ENCODE measurements around the gene CDKAL1. TPM values are rescaled to one million over a fixed set of nuclear protein-coding genes. Genes with fewer than 3 reads are reported as not detected.

Gene CDKAL1
- total and polyA plus RNA-seq, 2 donors: 5.8 to 44.1 TPM

DNA sequence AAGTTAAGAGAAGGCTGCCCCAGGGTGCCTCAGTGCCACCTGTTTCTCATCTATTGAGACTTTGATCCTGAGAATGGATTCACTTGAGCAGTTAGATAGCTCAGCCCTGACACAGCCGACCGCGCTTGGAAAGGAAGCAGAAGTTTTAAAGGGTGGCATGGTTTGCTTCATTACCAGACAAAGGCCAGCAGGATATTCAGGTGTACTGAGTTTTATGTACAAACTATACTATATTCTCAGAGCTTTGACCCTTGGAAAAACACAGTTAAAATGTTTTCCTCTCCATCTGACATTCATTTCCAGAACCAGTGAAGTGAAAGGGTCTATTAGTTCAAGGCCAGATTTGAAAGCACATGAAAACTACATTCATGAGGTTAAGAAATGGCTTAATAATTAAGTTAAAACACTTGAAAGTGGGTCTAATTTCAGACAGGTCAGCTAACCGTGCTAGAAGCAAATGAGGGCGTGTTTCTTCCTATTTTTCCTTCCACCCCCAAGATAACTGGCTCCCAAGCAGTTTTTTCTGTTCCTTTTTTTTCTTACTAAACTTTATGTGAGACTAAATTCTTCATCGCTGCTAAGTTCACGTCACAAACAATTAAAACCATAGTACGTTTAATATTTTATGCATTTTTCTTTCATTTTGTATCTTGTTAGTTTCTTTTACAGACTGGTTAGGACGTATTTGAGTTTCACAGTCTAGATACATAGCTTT is 674.0 kb downstream of the CDKAL1 start:
- Histone ChIP-seq H3K4me1 (ENCODE audit: insufficient read depth) (no peaks in the 10 kb centered on the region), H3K27ac (ENCODE audit: low read depth) (no peak overlapping the region), H3K4me3 (ENCODE audit: low read depth, low read length) (no peak overlapping the region), H3K36me3 (ENCODE audit: insufficient read depth) (no peaks in the 10 kb centered on the region)
- DNase-seq (ENCODE audit: extremely low spot score): no peak
- 81% methylated on average over 9 of the region's 9 CpGs for WGBS

DNA sequence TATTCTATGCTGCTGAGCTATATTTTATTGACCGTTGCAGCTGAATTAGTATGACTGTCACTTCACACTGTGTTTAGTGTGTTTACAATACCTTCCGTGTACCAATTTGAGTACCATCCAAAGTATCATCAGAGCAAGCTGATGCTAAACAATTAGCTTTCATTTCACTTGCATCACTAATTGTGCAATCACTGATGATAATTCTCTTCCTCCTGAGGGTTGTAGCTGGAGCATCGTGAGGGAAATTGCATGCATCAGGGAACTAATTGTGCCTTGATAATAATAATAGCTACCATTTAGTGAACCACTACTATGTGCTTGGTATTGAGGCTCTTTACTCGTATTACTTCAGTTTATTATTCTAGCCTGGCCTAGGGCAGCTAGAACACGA is 674.5 kb downstream of the CDKAL1 start:
- Histone ChIP-seq H3K36me3 (ENCODE audit: insufficient read depth) (no peaks in the 10 kb centered on the region), H3K27ac (ENCODE audit: low read depth) (no peak overlapping the region), H3K4me1 (ENCODE audit: insufficient read depth) (no peaks in the 10 kb centered on the region), H3K4me3 (ENCODE audit: low read depth, low read length) (no peak overlapping the region)
- DNase-seq (ENCODE audit: extremely low spot score): no peak
- 80% methylated on average over 5 of the region's 5 CpGs for WGBS

DNA sequence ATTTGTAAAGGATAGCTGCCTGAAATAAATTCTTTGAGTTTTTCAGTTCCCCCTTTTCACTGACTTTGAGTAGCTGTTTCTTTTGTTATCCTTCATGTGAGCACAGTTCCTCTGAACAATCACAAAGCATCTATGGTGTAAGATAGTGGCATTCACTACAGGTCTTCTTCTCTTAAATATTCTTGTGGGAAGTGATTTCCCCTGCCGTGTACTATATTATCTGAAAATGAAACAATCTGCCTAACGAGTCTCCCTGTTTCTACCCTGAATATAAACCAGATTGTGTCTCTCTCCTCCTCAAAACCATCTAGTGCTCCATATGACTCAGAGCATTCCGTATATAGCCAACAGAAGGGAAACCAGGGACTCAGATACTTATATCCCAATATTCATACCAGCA is 679.2 kb downstream of the CDKAL1 start:
- 86% methylated on average over 3 of the region's 3 CpGs for WGBS
- H3K36me3 ChIP-seq (ENCODE audit: insufficient read depth): no peaks in the 10 kb centered on the region
- no peak for DNase-seq (ENCODE audit: extremely low spot score)
- H3K27ac ChIP-seq (ENCODE audit: low read depth): no peak overlapping the region
- H3K4me1 ChIP-seq (ENCODE audit: insufficient read depth): no peaks in the 10 kb centered on the region
- no peak overlapping the region for H3K4me3 ChIP-seq (ENCODE audit: low read depth, low read length)

DNA sequence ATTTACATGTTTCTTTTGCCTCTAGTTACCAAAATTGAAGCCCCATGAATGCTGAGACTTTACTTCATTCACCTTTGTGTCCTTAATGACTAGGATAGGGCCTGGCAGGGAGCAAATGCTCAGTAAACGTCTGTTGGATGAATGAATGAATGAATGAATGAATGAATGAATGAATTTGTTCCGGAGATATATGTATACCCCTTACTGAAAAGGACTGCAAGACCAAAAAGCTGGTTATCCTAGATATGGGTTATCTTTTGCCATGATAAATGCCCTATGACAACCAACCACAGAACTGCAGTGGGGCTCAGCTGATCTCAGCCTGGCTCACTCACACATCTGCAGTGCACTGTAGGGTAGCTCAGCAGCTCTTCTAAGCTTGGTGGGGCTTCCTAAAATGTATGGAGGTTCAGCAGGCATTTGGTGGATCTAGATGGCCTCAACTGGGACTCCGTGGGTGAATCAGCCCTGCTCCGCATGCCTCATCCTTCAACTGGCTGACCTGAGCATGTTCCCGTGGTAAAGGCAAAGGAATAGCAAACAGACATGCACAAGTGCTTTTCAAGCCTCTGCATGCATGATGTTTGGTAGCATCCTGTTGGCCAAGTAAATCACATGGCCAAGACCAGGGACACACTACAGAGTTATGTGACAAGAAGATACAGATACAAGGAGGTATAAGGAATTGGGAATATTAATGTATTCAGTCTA is 680.6 kb downstream of the CDKAL1 start:
- Histone ChIP-seq H3K4me1 (ENCODE audit: insufficient read depth) (no peaks in the 10 kb centered on the region), H3K36me3 (ENCODE audit: insufficient read depth) (no peaks in the 10 kb centered on the region), H3K27ac (ENCODE audit: low read depth) (no peak overlapping the region), H3K4me3 (ENCODE audit: low read depth, low read length) (no peak overlapping the region)
- no peak for DNase-seq (ENCODE audit: extremely low spot score)
- WGBS: 91% methylated on average over 5 of the region's 5 CpGs

DNA sequence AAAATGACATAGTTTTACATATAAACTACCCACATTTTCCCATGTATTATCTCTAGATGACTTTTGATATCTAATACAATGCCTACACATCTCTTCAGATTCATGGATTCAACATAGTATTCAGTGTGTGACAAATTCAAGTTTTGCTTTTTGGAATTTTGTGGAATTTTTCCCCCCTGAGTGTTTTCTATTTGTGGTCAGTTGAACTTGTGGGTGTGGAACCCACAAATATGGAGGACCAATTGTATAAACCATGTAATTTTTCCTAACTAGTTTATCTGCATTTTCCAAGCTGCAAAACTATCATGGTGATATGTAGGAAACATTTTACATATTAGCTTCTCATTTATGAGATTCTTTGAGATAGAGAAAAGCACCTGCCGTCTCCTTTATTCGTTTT is 685.0 kb downstream of the CDKAL1 start:
- DNase-seq (ENCODE audit: extremely low spot score): no peak
- no peak overlapping the region for H3K4me3 ChIP-seq (ENCODE audit: low read depth, low read length)
- no peaks in the 10 kb centered on the region for H3K36me3 ChIP-seq (ENCODE audit: insufficient read depth)
- 82% methylated on average over 2 of the region's 2 CpGs for WGBS
- no peaks in the 10 kb centered on the region for H3K4me1 ChIP-seq (ENCODE audit: insufficient read depth)
- H3K27ac ChIP-seq (ENCODE audit: low read depth): no peak overlapping the region

DNA sequence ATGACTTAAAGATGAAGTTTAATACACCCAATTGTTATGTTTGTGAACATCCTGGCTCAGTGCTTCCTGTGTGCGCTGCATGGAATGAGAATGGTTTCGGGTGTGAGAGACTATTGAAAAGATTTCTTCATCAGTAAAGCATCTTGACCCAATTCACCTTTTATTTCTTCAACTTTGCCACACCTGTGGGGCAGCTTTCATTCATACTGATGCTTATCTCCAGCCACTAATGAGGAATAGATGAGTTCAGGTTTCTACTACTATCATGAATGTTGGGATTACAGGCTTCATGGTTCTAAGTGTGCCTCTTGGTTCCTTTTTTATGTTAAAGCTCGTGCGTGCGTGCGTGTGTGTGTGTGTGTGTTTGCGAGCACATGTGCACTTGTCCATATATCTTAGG is 685.6 kb downstream of the CDKAL1 start:
- Histone ChIP-seq H3K4me1 (ENCODE audit: insufficient read depth) (no peaks in the 10 kb centered on the region), H3K27ac (ENCODE audit: low read depth) (no peak overlapping the region), H3K4me3 (ENCODE audit: low read depth, low read length) (no peak overlapping the region), H3K36me3 (ENCODE audit: insufficient read depth) (no peaks in the 10 kb centered on the region)
- DNase-seq (ENCODE audit: extremely low spot score): no peak
- WGBS: 78% methylated on average over 7 of the region's 7 CpGs

DNA sequence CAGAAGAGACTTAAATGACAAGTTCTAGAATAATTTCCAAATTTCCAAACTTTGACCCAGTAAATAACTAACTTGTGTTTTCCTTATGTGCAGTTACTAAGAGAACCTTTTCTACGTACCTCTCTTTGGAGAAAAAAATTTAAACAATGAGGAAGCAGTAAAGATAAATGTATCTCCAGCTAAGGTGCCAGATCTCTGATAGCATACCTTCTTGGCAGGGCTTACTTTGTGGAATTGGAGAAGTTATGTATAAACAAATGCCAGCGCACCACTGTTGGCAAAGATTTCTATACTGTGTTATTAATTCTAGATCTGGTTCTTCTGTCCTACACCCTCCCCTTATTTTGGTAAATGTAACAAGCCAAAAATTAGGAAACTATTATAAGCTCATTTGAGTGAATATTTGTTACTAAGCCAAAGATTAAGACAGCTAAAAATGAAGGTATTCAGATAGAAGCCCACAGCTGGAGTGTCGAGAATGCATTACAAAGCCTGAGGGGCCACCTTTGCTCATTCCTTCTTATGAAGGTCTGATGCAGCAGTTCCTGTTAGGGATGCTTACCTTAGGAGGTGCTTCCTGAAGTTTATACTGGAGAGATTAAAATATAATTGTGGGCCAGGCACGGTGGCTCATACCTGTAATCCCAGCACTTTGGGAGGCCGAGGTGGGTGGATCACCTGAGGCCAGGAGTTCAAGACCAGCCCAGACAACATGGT is 686.2 kb downstream of the CDKAL1 start:
- H3K4me3 ChIP-seq (ENCODE audit: low read depth, low read length): no peak overlapping the region
- H3K4me1 ChIP-seq (ENCODE audit: insufficient read depth): no peaks in the 10 kb centered on the region
- peak; percentile 43 for DNase-seq (ENCODE audit: extremely low spot score)
- no peak overlapping the region for H3K27ac ChIP-seq (ENCODE audit: low read depth)
- WGBS: 67% methylated on average over 5 of the region's 5 CpGs
- H3K36me3 ChIP-seq (ENCODE audit: insufficient read depth): no peaks in the 10 kb centered on the region

DNA sequence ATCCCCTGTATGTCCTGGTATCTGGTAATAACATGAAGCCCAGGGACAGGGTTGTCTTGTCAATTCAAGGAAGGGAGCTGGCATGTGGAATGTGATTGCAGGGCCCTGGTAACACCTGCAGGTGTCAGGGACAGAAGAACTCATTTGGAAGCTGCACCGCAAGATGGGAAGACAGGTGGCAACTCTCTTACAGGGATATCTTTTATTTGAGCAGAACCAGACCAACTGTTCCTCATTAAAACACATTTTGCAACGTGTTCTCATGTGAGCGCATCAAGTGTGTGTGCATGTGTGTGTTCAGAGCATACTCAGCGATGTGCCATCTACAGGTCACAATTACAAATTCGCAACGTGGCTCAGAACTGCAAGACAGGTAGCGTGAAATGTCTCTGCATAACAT is 688.4 kb downstream of the CDKAL1 start:
- 83% methylated on average over 7 of the region's 7 CpGs for WGBS
- H3K27ac ChIP-seq (ENCODE audit: low read depth): no peak overlapping the region
- no peak for DNase-seq (ENCODE audit: extremely low spot score)
- no peak overlapping the region for H3K4me3 ChIP-seq (ENCODE audit: low read depth, low read length)
- no peaks in the 10 kb centered on the region for H3K4me1 ChIP-seq (ENCODE audit: insufficient read depth)
- H3K36me3 ChIP-seq (ENCODE audit: insufficient read depth): no peaks in the 10 kb centered on the region

DNA sequence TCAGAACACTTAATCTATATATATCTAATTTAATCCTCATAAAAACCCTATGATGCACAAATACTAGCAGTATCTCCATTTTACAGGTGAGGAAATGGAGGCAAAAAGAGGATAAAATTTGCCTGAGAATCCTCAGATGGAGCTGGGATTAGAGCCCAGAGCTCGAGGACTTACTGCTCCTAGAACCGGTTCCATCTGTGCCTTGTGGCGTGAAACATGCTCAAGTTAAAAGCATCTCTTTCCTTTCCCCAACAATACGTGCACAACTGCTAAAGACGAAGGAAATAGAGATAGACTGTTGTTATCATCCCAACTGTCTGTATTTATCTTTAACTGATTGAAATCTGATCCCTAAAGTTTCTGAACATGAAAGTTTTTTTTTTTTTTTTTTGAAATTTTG is 691.7 kb downstream of the CDKAL1 start:
- no peak for DNase-seq (ENCODE audit: extremely low spot score)
- no peaks in the 10 kb centered on the region for H3K36me3 ChIP-seq (ENCODE audit: insufficient read depth)
- H3K27ac ChIP-seq (ENCODE audit: low read depth): no peak overlapping the region
- no peaks in the 10 kb centered on the region for H3K4me1 ChIP-seq (ENCODE audit: insufficient read depth)
- 85% methylated on average over 5 of the region's 5 CpGs for WGBS
- H3K4me3 ChIP-seq (ENCODE audit: low read depth, low read length): no peak overlapping the region

DNA sequence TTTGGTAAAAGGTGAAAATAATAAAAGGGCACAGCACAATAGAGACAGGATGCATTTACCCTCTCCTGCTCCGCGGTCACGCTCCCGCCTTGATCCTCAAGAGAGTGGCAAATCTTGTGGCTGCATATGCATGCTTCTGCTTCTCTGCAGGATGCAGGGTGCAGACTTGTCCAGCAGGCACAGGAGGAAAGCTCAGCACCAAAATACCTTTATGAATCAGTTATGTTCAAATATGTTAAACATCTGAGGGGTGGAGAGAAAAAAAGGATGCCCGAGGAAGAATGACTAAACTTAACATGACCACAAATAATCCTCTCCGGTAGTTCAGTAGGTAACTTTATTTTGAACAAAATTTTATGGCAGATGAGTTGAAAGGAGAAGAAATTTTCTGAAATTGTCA is 693.2 kb downstream of the CDKAL1 start:
- H3K4me3 ChIP-seq (ENCODE audit: low read depth, low read length): no peak overlapping the region
- no peaks in the 10 kb centered on the region for H3K36me3 ChIP-seq (ENCODE audit: insufficient read depth)
- WGBS: 88% methylated on average over 6 of the region's 6 CpGs
- DNase-seq (ENCODE audit: extremely low spot score): no peak
- no peak overlapping the region for H3K27ac ChIP-seq (ENCODE audit: low read depth)
- H3K4me1 ChIP-seq (ENCODE audit: insufficient read depth): no peaks in the 10 kb centered on the region

DNA sequence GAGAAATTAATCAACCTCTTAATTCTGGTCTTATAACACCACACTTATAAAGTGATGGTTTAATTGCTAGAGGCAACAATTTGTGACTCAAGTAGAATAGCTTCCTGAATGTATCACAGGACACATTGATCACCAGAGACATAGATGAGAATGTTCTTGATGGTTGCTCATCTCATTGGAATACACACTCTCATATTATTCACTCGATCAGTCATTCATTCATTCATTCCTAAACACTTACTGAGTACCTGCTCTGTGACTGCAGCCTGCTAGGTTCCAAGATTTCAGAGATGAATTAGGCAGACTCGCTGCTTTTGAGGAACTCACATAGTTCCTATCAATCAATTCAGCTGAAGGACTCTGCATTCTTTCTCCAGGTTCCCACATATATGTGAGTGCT is 694.2 kb downstream of the CDKAL1 start:
- H3K4me3 ChIP-seq (ENCODE audit: low read depth, low read length): no peak overlapping the region
- WGBS: 98% methylated on average over 2 of the region's 2 CpGs
- no peaks in the 10 kb centered on the region for H3K4me1 ChIP-seq (ENCODE audit: insufficient read depth)
- H3K36me3 ChIP-seq (ENCODE audit: insufficient read depth): no peaks in the 10 kb centered on the region
- no peak for DNase-seq (ENCODE audit: extremely low spot score)
- no peak overlapping the region for H3K27ac ChIP-seq (ENCODE audit: low read depth)

DNA sequence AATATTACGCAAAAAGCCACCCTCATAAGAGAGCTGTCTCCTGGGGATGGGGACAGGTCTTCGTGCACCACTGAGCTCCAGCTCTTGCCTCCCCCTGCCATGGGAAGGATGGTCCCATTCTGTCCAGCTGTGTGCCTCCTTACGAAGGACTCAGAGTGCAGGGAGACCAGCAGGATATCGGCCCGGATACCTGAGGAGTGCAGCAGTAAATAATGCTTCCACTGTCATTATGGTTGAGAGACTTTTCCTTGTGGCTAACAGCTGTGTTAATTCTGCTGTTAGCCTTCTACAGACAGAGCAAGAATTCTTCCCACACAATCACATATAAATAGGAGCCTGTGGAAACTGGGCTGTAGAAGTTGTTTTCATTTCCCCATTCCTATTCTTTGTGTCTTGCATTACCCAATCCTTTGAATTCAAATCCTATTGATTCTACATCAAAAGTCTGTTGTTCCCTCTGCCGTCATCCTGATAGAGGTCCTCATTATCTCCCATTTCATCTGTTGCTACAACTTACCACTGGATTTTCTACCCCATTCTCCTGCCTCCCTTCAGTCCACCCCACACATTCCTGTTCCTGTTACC is 694.7 kb downstream of the CDKAL1 start:
- H3K27ac ChIP-seq (ENCODE audit: low read depth): no peak overlapping the region
- H3K36me3 ChIP-seq (ENCODE audit: insufficient read depth): no peaks in the 10 kb centered on the region
- DNase-seq (ENCODE audit: extremely low spot score): no peak
- H3K4me1 ChIP-seq (ENCODE audit: insufficient read depth): no peaks in the 10 kb centered on the region
- H3K4me3 ChIP-seq (ENCODE audit: low read depth, low read length): no peak overlapping the region
- 90% methylated on average over 6 of the region's 6 CpGs for WGBS

DNA sequence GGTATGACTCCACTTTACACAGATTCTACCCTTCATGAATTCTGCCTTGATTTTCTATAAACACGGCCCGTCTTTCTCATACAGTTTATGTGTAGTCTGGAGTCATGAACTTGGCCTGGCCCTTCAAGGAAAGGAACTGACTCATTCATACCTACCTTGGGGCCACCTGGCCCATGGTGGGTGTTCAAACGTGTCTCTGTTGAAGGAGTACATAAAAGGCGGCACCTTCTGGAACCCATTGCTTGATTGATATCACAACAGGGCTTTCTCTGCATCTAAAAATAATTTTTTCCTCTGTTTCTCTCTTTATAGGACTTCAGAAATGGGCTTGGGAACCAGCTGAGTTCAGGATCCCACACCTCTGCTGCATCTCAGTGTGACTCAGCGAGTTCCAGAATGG is 696.3 kb downstream of the CDKAL1 start:
- Histone ChIP-seq H3K4me1 (ENCODE audit: insufficient read depth) (no peaks in the 10 kb centered on the region), H3K4me3 (ENCODE audit: low read depth, low read length) (no peak overlapping the region), H3K27ac (ENCODE audit: low read depth) (no peak overlapping the region), H3K36me3 (ENCODE audit: insufficient read depth) (no peaks in the 10 kb centered on the region)
- 96% methylated on average over 5 of the region's 5 CpGs for WGBS
- DNase-seq (ENCODE audit: extremely low spot score): no peak

DNA sequence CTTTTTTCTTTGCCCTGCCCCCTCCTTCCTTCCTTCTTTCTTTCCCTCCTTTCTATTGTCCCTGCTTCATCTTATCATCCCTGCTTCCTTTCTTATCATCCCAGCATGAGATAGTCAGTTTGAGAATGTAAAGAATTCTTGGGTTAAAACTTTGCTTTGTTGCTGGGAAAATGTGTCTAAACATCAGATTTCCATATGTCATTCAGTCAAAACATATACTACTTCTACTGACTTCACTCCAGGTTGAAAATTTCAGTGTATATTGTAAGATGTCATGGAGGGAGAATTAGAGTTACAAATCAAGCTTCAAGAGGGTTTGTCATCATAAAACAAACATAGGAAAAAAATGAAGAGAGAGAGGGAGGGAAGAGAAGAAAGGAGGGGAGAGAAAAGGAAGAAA is 700.9 kb downstream of the CDKAL1 start:
- Histone ChIP-seq H3K36me3 (ENCODE audit: insufficient read depth) (no peaks in the 10 kb centered on the region), H3K4me3 (ENCODE audit: low read depth, low read length) (no peak overlapping the region), H3K4me1 (ENCODE audit: insufficient read depth) (no peaks in the 10 kb centered on the region), H3K27ac (ENCODE audit: low read depth) (no peak overlapping the region)
- DNase-seq (ENCODE audit: extremely low spot score): no peak
